ENCODE data around the gene MAFB. TPM values are rescaled to one million over a fixed set of nuclear protein-coding genes. Genes with fewer than 3 reads are reported as not detected.

The MAFB gene
- total RNA-seq, 1 experiment from 2014 or later, result 0.85 TPM

GRCh38 chr20:40663991-40664880 lies 24.8 kb downstream of the MAFB start:
- Histone ChIP-seq H2BK15ac (ENCODE audit: low read depth, low read length) (no peak overlapping the region), H3K14ac (ENCODE audit: insufficient read depth, low read length) (no peak overlapping the region), H4K20me1 (ENCODE audit: control insufficient read depth, insufficient read depth, insufficient read length) (no peaks in the 10 kb centered on the region), H3K56ac (ENCODE audit: insufficient read length, low read depth, low read length) (no peak overlapping the region), H2AK5ac (ENCODE audit: insufficient read length, low read length) (no peak overlapping the region), H3K79me2 (ENCODE audit: insufficient read depth, low read length) (no peaks in the 10 kb centered on the region), H3K79me1 (ENCODE audit: insufficient read depth, low read depth, low read length, poor library complexity, severe bottlenecking) (no peaks in the 10 kb centered on the region), H2BK12ac (ENCODE audit: insufficient read length, low read depth, low read length) (no peak overlapping the region), H4K8ac (replicated peaks; ENCODE audit: insufficient read length, low read depth, low read length) (no peak overlapping the region), H2BK120ac (ENCODE audit: low read depth, low read length, poor library complexity, severe bottlenecking) (no peak overlapping the region), H4K91ac (ENCODE audit: insufficient read length, low read depth, low read length) (no peak overlapping the region), H2BK20ac (ENCODE audit: low read depth, low read length, poor library complexity, severe bottlenecking) (no peak overlapping the region), H3K23ac (ENCODE audit: insufficient read length, low read depth, low read length) (no peak overlapping the region), H3K9me3 (ENCODE audit: control insufficient read depth, low read depth, low read length) (no peaks in the 10 kb centered on the region), H3K4me2 (ENCODE audit: insufficient read depth, insufficient read length, low read length) (no peak overlapping the region), H3K23me2 (ENCODE audit: insufficient read length, low read depth, low read length, poor library complexity, severe bottlenecking) (no peaks in the 10 kb centered on the region), H3T11ph (ENCODE audit: low read length) (no peak overlapping the region), H2AFZ (ENCODE audit: low read length) (no peak overlapping the region), H2BK5ac (ENCODE audit: insufficient read length, low read length) (no peak overlapping the region), H3K27ac (ENCODE audit: insufficient read length, low read depth, low read length) (no peak overlapping the region), H3K9ac (ENCODE audit: extremely low read depth, insufficient read length, low read length) (no peak overlapping the region), H3K4me1 (ENCODE audit: insufficient read depth, low read length) (no peaks in the 10 kb centered on the region), H3K4ac (ENCODE audit: low read depth, low read length) (no peak overlapping the region), H3K27me3 (ENCODE audit: insufficient read depth, low read length) (no peaks in the 10 kb centered on the region), H3K18ac (ENCODE audit: insufficient read length, low read depth, low read length) (no peak overlapping the region), H4K5ac (ENCODE audit: insufficient read length, low read depth, low read length) (no peak overlapping the region)
- peak; percentile 80 for DNase-seq
- no peaks in the 10 kb centered on the region; a peak in 1 of 5 replicates for H3K9me3 Mint-ChIP-seq
- TF ChIP-seq CTCF (conservative IDR thresholded peaks at IDR 0.05), result no peak
- peaks cover 6 to 14% of the 10 kb centered on the region in 2 experiments for H3K4me1 Mint-ChIP-seq
- no peaks in the 10 kb centered on the region for H3K36me3 Mint-ChIP-seq (ENCODE audit: insufficient read depth in 1 of 3, low read depth in 3 of 3)
- H3K27ac Mint-ChIP-seq, result no peak overlapping the region
- peaks cover 5% of the 10 kb centered on the region for H3K27me3 Mint-ChIP-seq (ENCODE audit: low read depth)
- WGBS (ENCODE audit: extremely low coverage, insufficient read length, low lambda C conversion rate), result 100% methylated on average over 1 of the region's 14 CpGs
- no peak overlapping the region for H3K4me3 Mint-ChIP-seq
